DMS 273 treated with DMSO at 0.1 percent for 48 hours (cell line): ENCODE measurements around the gene TFR2.
A peak's percentile ranks its signal among the peaks of the same experiment; 100 is the strongest.

Source experiments
- DNase-seq: peaks from one replicate; lab custom pipeline; 2025; lab: John Stamatoyannopoulos, UW

The TFR2 gene

GRCh38 chr7:100586266-100587025 is 54.9 kb downstream of the TFR2 start, which contains the start of gene FBXO24:
Gene FBXO24, plus strand, starts transcription at chr7:100586328. Its CDS starts 298 bp downstream, at chr7:100586626.
- DNase-seq = peak; percentile 100

GRCh38 chr7:100585511-100586265 is 55.7 kb downstream of the TFR2 start, which contains the start of gene LRCH4:
Gene LRCH4, minus strand, starts transcription at chr7:100586129. Its CDS starts 29 bp downstream, at chr7:100586100.
- DNase-seq = no peak

- no peak for DNase-seq
Measured at GRCh38 chr7:100584683-100585510, 56.5 kb downstream of the TFR2 start.

- DNase-seq = no peak
Measured at GRCh38 chr7:100584054-100584682, 57.2 kb downstream of the TFR2 start.

GRCh38 chr7:100583132-100584053 is 58.0 kb downstream of the TFR2 start:
- DNase-seq = no peak

GRCh38 chr7:100582650-100583049 is 58.7 kb downstream of the TFR2 start:
- no peak for DNase-seq

GRCh38 chr7:100582041-100582579 is 59.2 kb downstream of the TFR2 start:
- no peak for DNase-seq

- DNase-seq = no peak
Measured at GRCh38 chr7:100580466-100581283, 60.7 kb downstream of the TFR2 start.

- no peak for DNase-seq
Measured at GRCh38 chr7:100578246-100579183, 62.8 kb downstream of the TFR2 start.

GRCh38 chr7:100577507-100577906 is 63.8 kb downstream of the TFR2 start:
- DNase-seq = no peak

- no peak for DNase-seq
Measured at GRCh38 chr7:100577103-100577502, 64.2 kb downstream of the TFR2 start.

GRCh38 chr7:100576384-100576993 is 64.9 kb downstream of the TFR2 start:
- DNase-seq = no peak

- no peak for DNase-seq
Measured at GRCh38 chr7:100575746-100576383, 65.5 kb downstream of the TFR2 start.

- DNase-seq = no peak
Measured at GRCh38 chr7:100575206-100575631, 66.1 kb downstream of the TFR2 start.

- DNase-seq = no peak
Measured at GRCh38 chr7:100574362-100575205, 66.8 kb downstream of the TFR2 start.

GRCh38 chr7:100573691-100574361 is 67.5 kb downstream of the TFR2 start, which contains the start of gene SAP25:
Gene SAP25, minus strand, starts transcription at chr7:100573900. Its CDS starts 158 bp downstream, at chr7:100573742.
- no peak for DNase-seq
